IMR-90 (cell line): ENCODE measurements around the gene NXN. TPM values are rescaled to one million over a fixed set of nuclear protein-coding genes. Genes with fewer than 3 reads are reported as not detected.
"Not testable (repeated sequence)": the region's sequence is repeated elsewhere in the genome, so short reads cannot be mapped to it uniquely, and the experiment has no call there.

Experiments used
- ATAC-seq: fragments of 200-7000 bp; cut with Tn5 transposase; 2 replicates; pipeline ENCODE4 v1.9.1; 2020; ENCODE audit warnings: low read depth, mild to moderate bottlenecking, moderate library complexity
- BruUV-seq: library from RNA; stranded (reverse); fragments of 400-500 nt; replicated peaks from 2 replicates; lab custom pipeline; 2021; lab: Mats Ljungman, UMichigan
- CTCF ChIA-PET: fragments of 300-600 bp; formaldehyde crosslinking; extraction: SDS; loops from one replicate; lab custom pipeline; 2021; ENCODE audit warnings: antibody characterized with exemption; lab: Yijun Ruan, JAX
- POLR2A ChIA-PET: fragments of 300-600 bp; sonication (Branson Sonifier 250); formaldehyde crosslinking; loops from one replicate; lab custom pipeline; 2022; ENCODE audit warnings: antibody characterized with exemption; ENCODE audit not compliant: unreplicated experiment; lab: Charles Lee
- DNase-seq: peaks from one replicate; pipeline ENCODE4 v3.0.0; 2013
- H2AFZ ChIP-seq: replicated peaks from 2 replicates; pipeline ENCODE3; 2013; ENCODE audit warnings: low read length, mild to moderate bottlenecking; ENCODE audit not compliant: poor library complexity
- H2AK5ac ChIP-seq: 2 replicates; pipeline ENCODE4 v1.6.1; 2013; ENCODE audit warnings: low read depth, low read length, inconsistent platforms
- H2AK9ac ChIP-seq: replicated peaks from 2 replicates; pipeline ENCODE3; 2013; ENCODE audit warnings: mild to moderate bottlenecking, low read depth, low read length, moderate library complexity; ENCODE audit not compliant: poor library complexity
- H2BK120ac ChIP-seq: 2 replicates; pipeline ENCODE4 v1.6.1; 2013; ENCODE audit warnings: low read depth, low read length, inconsistent platforms
- H2BK15ac ChIP-seq: 3 replicates; pipeline ENCODE4 v1.6.1; 2013; ENCODE audit warnings: low read depth, low read length, inconsistent platforms
- H2BK20ac ChIP-seq: 2 replicates; pipeline ENCODE4 v1.6.1; 2013; ENCODE audit warnings: low read depth, mild to moderate bottlenecking, inconsistent platforms, low read length, moderate library complexity
- H2BK5ac ChIP-seq: 2 replicates; pipeline ENCODE4 v1.6.1; 2013; ENCODE audit warnings: mild to moderate bottlenecking, low read depth, low read length, inconsistent platforms; ENCODE audit not compliant: poor library complexity, severe bottlenecking
- H3K14ac ChIP-seq: replicated peaks from 2 replicates; pipeline ENCODE4 v1.6.1; 2013; ENCODE audit warnings: low read depth, low read length, inconsistent platforms
- H3K18ac ChIP-seq: 2 replicates; pipeline ENCODE4 v1.6.1; 2013; ENCODE audit warnings: low read depth, low read length, control low read depth
- H3K23ac ChIP-seq: 2 replicates; pipeline ENCODE4 v1.6.1; 2013; ENCODE audit warnings: low read depth, low read length, inconsistent platforms
- H3K27ac ChIP-seq: 2 replicates; pipeline ENCODE4 v1.5.1; 2013; ENCODE audit warnings: mild to moderate bottlenecking, control low read depth, low read length; ENCODE audit not compliant: insufficient read depth
- H3K27me3 ChIP-seq: 2 replicates; pipeline ENCODE4 v1.6.1; 2013; ENCODE audit warnings: low read length; ENCODE audit not compliant: control insufficient read depth, insufficient read depth
- H3K36me3 ChIP-seq: 2 replicates; pipeline ENCODE4 v1.6.1; 2013; ENCODE audit warnings: low read length, mixed read lengths; ENCODE audit not compliant: control insufficient read depth, insufficient read depth
- H3K4ac ChIP-seq: 2 replicates; pipeline ENCODE4 v1.6.1; 2013; ENCODE audit warnings: low read depth, low read length, inconsistent platforms
- H3K4me1 ChIP-seq: 2 replicates; pipeline ENCODE4 v1.6.1; 2013; ENCODE audit warnings: low read length, mixed read lengths; ENCODE audit not compliant: control insufficient read depth, insufficient read depth
- H3K4me2 ChIP-seq: 2 replicates; pipeline ENCODE4 v1.6.1; 2013; ENCODE audit warnings: low read depth, mild to moderate bottlenecking, control low read depth, low read length, moderate library complexity
- H3K4me3 ChIP-seq: 2 replicates; pipeline ENCODE4 v1.5.1; 2013; ENCODE audit warnings: low read depth, mild to moderate bottlenecking, control low read depth, low read length, moderate library complexity; ENCODE audit not compliant: insufficient read depth
- H3K56ac ChIP-seq: 2 replicates; pipeline ENCODE4 v1.6.1; 2013; ENCODE audit warnings: low read length, inconsistent platforms; ENCODE audit not compliant: insufficient read depth; ENCODE audit errors: extremely low read depth
- H3K79me1 ChIP-seq, 2 experiments: 2 replicates each; pipeline ENCODE4 v1.6.1; 2013; ENCODE audit warnings: low read length in 2 of 2, inconsistent platforms in 1 of 2, low read depth in 1 of 2
- H3K9ac ChIP-seq: 2 replicates; pipeline ENCODE4 v1.6.1; 2013; ENCODE audit warnings: low read depth, low read length, control low read depth
- H3K9me1 ChIP-seq: 2 replicates; pipeline ENCODE4 v1.6.1; 2013; ENCODE audit warnings: low read length, inconsistent platforms; ENCODE audit not compliant: insufficient read depth
- H3K9me3 ChIP-seq: 2 replicates; pipeline ENCODE4 v1.6.1; 2013; ENCODE audit warnings: low read length; ENCODE audit not compliant: control insufficient read depth, insufficient read depth
- H4K20me1 ChIP-seq: 2 replicates; pipeline ENCODE4 v1.6.1; 2013; ENCODE audit warnings: low read length, inconsistent platforms; ENCODE audit not compliant: insufficient read depth
- H4K5ac ChIP-seq: 2 replicates; pipeline ENCODE4 v1.6.1; 2013; ENCODE audit warnings: mild to moderate bottlenecking, low read depth, low read length, control low read depth
- H4K8ac ChIP-seq, 2 experiments: 2 replicates each; pipeline ENCODE4 v1.6.1; 2013; ENCODE audit warnings: low read depth in 2 of 2, low read length in 2 of 2, control low read depth in 1 of 2, inconsistent platforms in 1 of 2
- H4K91ac ChIP-seq: 2 replicates; pipeline ENCODE4 v1.6.1; 2013; ENCODE audit warnings: low read depth, low read length, inconsistent platforms; ENCODE audit not compliant: insufficient read depth
- WGBS, 2 experiments: methylation state at CpG; one replicate each; pipeline versions ENCODE4 v1.1.5 to v1.1.7; 2013; ENCODE audit warnings: missing lambda C conversion rate in 2 of 2; ENCODE audit not compliant: insufficient read length in 1 of 2; ENCODE audit errors: extremely low coverage in 2 of 2; 5-methylcytosine and 5-hydroxymethylcytosine counted together
- dilution Hi-C: fragments of 300-500 bp; cut with HindIII; formaldehyde crosslinking; loops from one replicate; pipeline ENCODE4 v1.14.3; 2018; ENCODE audit warnings: low sequenced_read_pairs; ENCODE audit not compliant: unreplicated experiment
- in situ Hi-C: fragments of 300-500 bp; cut with MboI; formaldehyde crosslinking; loops from 3 replicates; pipeline ENCODE4 v1.14.3; 2019; ENCODE audit warnings: low sequenced_read_pairs, inconsistent platforms, mixed read lengths
- intact Hi-C: fragments of 100-400 bp; cut with micrococcal nuclease; formaldehyde crosslinking; loops from 2 replicates; pipeline ENCODE4 v1.10.0; 2022
- polyA plus RNA-seq, 3 experiments: library from polyadenylated mRNA; depleted of rRNA; stranded (reverse); fragments of >200 nt; gene quantifications; 2 replicates each; pipeline ENCODE4 v1.2.3, GENCODE V29; 2012; ENCODE audit warnings: low replicate concordance in 1 of 3
- total RNA-seq: library from RNA; depleted of rRNA; stranded (reverse); fragments of >200 nt; gene quantifications from 2 replicates; pipeline ENCODE4 v1.2.3, GENCODE V29; 2012

The NXN gene
- total and polyA plus RNA-seq, 2 of the 4 experiments (the other 2 are of a cell fraction): 52.5 to 116 TPM

DNA sequence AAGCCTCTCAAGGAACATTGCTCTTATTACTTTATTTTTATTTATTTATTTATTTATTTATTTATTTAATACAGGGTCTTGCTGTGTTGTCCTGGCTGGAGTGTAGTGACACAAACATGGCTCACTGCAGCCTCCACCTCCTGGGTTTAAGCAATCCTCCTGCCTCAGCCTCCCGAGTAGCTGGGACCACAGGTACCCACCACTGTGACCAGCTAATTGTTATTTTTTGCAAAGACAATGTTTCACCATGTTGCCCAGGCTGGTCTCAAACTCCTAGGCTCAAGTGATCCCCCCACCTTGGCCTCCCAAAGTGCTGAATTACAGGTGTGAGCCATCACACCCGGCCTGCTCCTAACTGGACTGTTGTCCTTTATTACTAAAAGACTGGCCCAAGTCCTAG, 4.8 kb downstream of the NXN start:
- H3K4me2 ChIP-seq: peak overlapping the region; percentile 57; the same call in 1 of the 2 replicates
- H2AK9ac ChIP-seq, H2AFZ ChIP-seq, intact Hi-C loops, H3K18ac ChIP-seq, H4K91ac ChIP-seq, H3K56ac ChIP-seq, H2BK15ac ChIP-seq, H4K5ac ChIP-seq, H3K14ac ChIP-seq, H3K4me3 ChIP-seq, H3K27me3 ChIP-seq, POLR2A ChIA-PET, in situ Hi-C loops, H3K9ac ChIP-seq, H2BK5ac ChIP-seq, H2BK20ac ChIP-seq, DNase-seq, H3K9me3 ChIP-seq, CTCF ChIA-PET, H3K23ac ChIP-seq, ATAC-seq, H3K27ac ChIP-seq, H4K8ac ChIP-seq, BruUV-seq, H2AK5ac ChIP-seq, H2BK120ac ChIP-seq, H3K4ac ChIP-seq: not testable (repeated sequence)
- H3K79me1 ChIP-seq: peaks cover 22 to 64% of the 10 kb centered on the region in 2 experiments
- peaks cover 81% of the 10 kb centered on the region for H4K20me1 ChIP-seq
- WGBS, 2 experiments: 93% methylated on average over 2 of the region's 2 CpGs; no CpG with 5 or more reads in 1 of the 2 experiments
- peaks cover 12% of the 10 kb centered on the region for H3K36me3 ChIP-seq
- H3K4me1 ChIP-seq: peaks cover 14% of the 10 kb centered on the region
- peaks cover 13% of the 10 kb centered on the region for H3K9me1 ChIP-seq
- dilution Hi-C loops: loop anchor here (25.0 kb wide), 1 partner anchor 187 kb away; the partner anchor contains the start of genes GLOD4 and MRM3
